Gastrocnemius medialis (tissue), 4 donors: Measurements from ENCODE around the gene GALNT4. TPM values are rescaled to one million over a fixed set of nuclear protein-coding genes. Genes with fewer than 3 reads are reported as not detected.

Source experiments
- ATAC-seq, 2 donors: fragments of 150-250 bp; one replicate each; pipeline ENCODE4 v1.9.1; 2016
- DNase-seq, 2 donors: peaks; one replicate each; pipeline ENCODE4 v3.0.0-alpha.2; 2019
- H3K27ac ChIP-seq, 4 donors: fragments of 200-600 bp; sonication (generic); 1 replicate in 1 of 4; 2 replicates in 3 of 4; pipeline ENCODE4 v1.5.1; 2016 to 2018; ENCODE audit warnings: mild to moderate bottlenecking in 2 of 4, moderate library complexity in 1 of 4
- H3K27me3 ChIP-seq, 3 donors: fragments of 200-600 bp; sonication (generic) in 2 of 3; 1 replicate in 1 of 3; 2 replicates in 2 of 3; pipeline versions ENCODE4 v1.5.1 to v1.6.0; 2016 to 2019; ENCODE audit warnings: mild to moderate bottlenecking in 1 of 3, moderate library complexity in 1 of 3
- H3K36me3 ChIP-seq, 2 donors: fragments of 200-600 bp; sonication (generic) in 1 of 2; one replicate each; pipeline ENCODE4 v1.5.1; 2017 to 2018
- H3K4me1 ChIP-seq, 2 donors: fragments of 200-600 bp; sonication (generic) in 1 of 2; one replicate each; pipeline ENCODE4 v1.5.1; 2016 to 2017; ENCODE audit warnings: mild to moderate bottlenecking in 2 of 2
- H3K4me3 ChIP-seq, 4 donors: fragments of 200-600 bp; sonication (generic) in 3 of 4; 1 replicate in 1 of 4; 2 replicates in 3 of 4; pipeline ENCODE4 v1.5.1; 2016 to 2019; ENCODE audit warnings: mild to moderate bottlenecking in 2 of 4
- H3K9me3 ChIP-seq, 3 donors: fragments of 200-600 bp; sonication (generic) in 2 of 3; 1 replicate in 1 of 3; 2 replicates in 2 of 3; pipeline ENCODE4 v1.5.1; 2016 to 2019
- POLR2A ChIP-seq, 2 donors: fragments of 450-650 bp; IDR thresholded peaks; one replicate each; pipeline ENCODE4 v1.6.1; 2017; ENCODE audit warnings: antibody characterized with exemption in 2 of 2, mild to moderate bottlenecking in 2 of 2, moderate library complexity in 2 of 2
- in situ Hi-C, 4 donors: fragments of 200-750 bp; cut with MboI; loops; one replicate each; pipeline versions ENCODE4 v1.15.0 to v1.8.0; 2017; ENCODE audit warnings: low sequenced_read_pairs in 4 of 4
- intact Hi-C: fragments of 100-400 bp; cut with DNase I; formaldehyde crosslinking; loops from one replicate; pipeline ENCODE4 v1.15.1; 2023; ENCODE audit warnings: low total_unique reads
- total RNA-seq, 4 donors: library from RNA; depleted of rRNA; stranded (reverse); fragments of >200 nt; gene quantifications; one replicate each; pipeline versions ENCODE4 v1.1.0 to v1.2.3, GENCODE V29; 2016
- TF ChIP-seq, protein P1 (sequence below), 5 experiments: fragments of 450-650 bp in 3 of 5; fragments of 200-600 bp in 2 of 5; sonication (generic) in 2 of 5; IDR thresholded peaks in 4 of 5; conservative IDR thresholded peaks in 1 of 5; 1 replicate in 4 of 5; 2 replicates in 1 of 5; pipeline ENCODE4 v1.5.1; 2016 to 2019; ENCODE audit warnings: antibody characterized with exemption in 5 of 5, mild to moderate bottlenecking in 3 of 5, moderate library complexity in 3 of 5

The GALNT4 gene
- total RNA-seq, 4 donors from 2014 or later, result 1.2 to 2.2 (median 1.7) TPM

- H3K36me3 ChIP-seq, result no peaks in the 10 kb centered on the region
- DNase-seq (no peak), ATAC-seq (no peak)
- in situ Hi-C loops, result no loop called here
- H3K27ac ChIP-seq, result peak overlapping the region in 1 of 4 donors; percentile 21
- no peak overlapping the region for H3K4me3 ChIP-seq
- H3K4me1 ChIP-seq, result no peaks in the 10 kb centered on the region
- H3K27me3 ChIP-seq, result no peaks in the 10 kb centered on the region
- TF ChIP-seq, protein P1, sequence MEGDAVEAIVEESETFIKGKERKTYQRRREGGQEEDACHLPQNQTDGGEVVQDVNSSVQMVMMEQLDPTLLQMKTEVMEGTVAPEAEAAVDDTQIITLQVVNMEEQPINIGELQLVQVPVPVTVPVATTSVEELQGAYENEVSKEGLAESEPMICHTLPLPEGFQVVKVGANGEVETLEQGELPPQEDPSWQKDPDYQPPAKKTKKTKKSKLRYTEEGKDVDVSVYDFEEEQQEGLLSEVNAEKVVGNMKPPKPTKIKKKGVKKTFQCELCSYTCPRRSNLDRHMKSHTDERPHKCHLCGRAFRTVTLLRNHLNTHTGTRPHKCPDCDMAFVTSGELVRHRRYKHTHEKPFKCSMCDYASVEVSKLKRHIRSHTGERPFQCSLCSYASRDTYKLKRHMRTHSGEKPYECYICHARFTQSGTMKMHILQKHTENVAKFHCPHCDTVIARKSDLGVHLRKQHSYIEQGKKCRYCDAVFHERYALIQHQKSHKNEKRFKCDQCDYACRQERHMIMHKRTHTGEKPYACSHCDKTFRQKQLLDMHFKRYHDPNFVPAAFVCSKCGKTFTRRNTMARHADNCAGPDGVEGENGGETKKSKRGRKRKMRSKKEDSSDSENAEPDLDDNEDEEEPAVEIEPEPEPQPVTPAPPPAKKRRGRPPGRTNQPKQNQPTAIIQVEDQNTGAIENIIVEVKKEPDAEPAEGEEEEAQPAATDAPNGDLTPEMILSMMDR (IDR thresholded peaks at IDR 0.05 in 4 of 5, conservative IDR thresholded peaks at IDR 0.05 in 1 of 5), result no peak
- no peak for TF ChIP-seq POLR2A (IDR thresholded peaks at IDR 0.05)
- intact Hi-C loops, result no loop called here
- no peaks in the 10 kb centered on the region for H3K9me3 ChIP-seq
These were observed 18.5 kb downstream of the GALNT4 start for GRCh38 chr12:89506050-89506449.

DNA sequence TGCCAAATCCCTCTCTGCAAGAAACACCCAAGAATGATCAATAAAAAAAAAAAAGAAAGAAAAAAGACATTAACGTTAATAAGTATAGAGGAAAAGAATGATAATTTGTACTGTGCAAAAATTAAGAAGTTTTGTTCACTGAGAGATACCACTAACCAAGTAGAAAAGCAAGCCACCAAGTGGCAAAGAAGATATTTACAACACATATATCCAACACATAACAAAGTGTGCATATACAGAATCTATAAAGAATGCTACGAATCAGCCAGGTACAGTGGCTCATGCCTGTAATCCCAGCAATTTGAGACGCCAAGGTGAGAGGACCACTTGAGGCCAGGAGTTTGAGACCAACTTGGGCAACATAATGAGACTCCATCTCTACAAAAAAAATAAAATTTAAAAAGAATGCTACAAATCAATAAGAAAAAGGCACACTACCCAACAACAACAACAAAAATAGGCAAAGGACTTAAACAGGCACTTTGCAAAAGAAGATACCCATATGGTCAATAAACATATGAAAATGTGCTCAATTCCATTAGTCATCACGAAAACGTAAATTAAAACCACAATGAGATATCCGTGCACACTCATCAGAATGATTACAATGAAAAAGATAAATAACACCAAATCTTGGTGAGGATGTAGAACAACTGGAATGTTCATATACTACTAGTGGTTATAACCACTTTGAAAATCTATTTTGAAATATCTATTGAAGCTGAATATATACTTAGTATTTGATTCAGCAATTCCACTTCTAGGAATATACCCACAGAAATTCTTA, 19.8 kb downstream of the GALNT4 start:
- Histone ChIP-seq H3K27ac (no peak overlapping the region), H3K27me3 (no peaks in the 10 kb centered on the region), H3K9me3 (no peaks in the 10 kb centered on the region), H3K36me3 (no peaks in the 10 kb centered on the region), H3K4me3 (no peak overlapping the region), H3K4me1 (no peaks in the 10 kb centered on the region)
- ATAC-seq, result no peak
- intact Hi-C loops, result no loop called here
- TF ChIP-seq, protein P1 (IDR thresholded peaks at IDR 0.05 in 4 of 5, conservative IDR thresholded peaks at IDR 0.05 in 1 of 5), result no peak
- DNase-seq, result no peak
- in situ Hi-C loops, result no loop called here

DNA sequence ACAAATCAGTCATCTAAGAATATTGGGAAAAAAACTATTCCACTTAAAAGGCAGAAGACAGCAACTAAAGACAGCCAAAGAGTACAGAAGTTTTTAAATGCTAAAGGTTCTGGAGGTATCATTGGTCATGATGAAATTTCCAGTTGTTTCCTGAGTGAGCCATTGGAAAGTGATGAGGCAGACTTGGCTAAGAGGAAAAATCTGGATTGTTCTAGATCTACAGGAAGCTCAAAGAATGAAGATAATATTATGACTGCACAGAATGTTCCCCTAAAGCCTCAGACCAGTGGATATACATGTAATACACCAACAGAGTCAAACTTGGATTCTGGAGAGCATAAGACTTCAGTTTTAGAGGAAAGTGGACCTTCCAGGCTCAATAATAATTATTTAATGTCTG, 22.8 kb downstream of the GALNT4 start:
- Histone ChIP-seq H3K36me3 (peaks cover 0 to 7% of the 10 kb centered on the region in 2 donors), H3K9me3 (no peaks in the 10 kb centered on the region), H3K27ac (peak overlapping the region in 1 of 4 donors; percentile 45), H3K4me1 (no peaks in the 10 kb centered on the region), H3K27me3 (no peaks in the 10 kb centered on the region), H3K4me3 (no peak overlapping the region)
- ATAC-seq, result no peak
- no peak for DNase-seq
- in situ Hi-C loops, result no loop called here
- no peak for TF ChIP-seq POLR2A (IDR thresholded peaks at IDR 0.05)
- TF ChIP-seq, protein P1 (IDR thresholded peaks at IDR 0.05 in 4 of 5, conservative IDR thresholded peaks at IDR 0.05 in 1 of 5), result no peak
- intact Hi-C loops, result no loop called here

DNA sequence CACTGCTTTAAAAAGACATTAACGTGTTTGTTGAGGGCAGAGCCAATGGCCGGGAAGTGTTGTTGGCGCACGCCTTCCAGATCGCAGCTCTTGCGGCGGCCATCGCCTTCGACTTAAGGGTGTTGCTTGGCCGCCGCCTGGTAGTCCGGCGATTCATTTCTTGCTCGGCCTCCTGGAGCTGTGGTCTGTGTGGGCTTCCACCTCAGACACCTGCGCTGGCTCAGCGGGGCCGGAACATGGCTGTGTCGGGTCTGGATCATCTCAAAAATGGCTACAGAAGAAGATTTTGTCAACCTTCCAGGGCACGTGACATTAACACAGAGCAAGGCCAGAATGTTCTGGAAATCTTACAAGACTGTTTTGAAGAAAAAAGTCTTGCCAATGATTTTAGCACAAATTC, 24.7 kb downstream of the GALNT4 start:
- H3K9me3 ChIP-seq, result no peaks in the 10 kb centered on the region
- no peak overlapping the region for H3K4me3 ChIP-seq
- H3K27ac ChIP-seq, result no peak overlapping the region
- H3K27me3 ChIP-seq, result no peaks in the 10 kb centered on the region
- intact Hi-C loops, result no loop called here
- in situ Hi-C loops, result loop anchor here in 1 of 4 donors (25.0 kb wide), 1 partner anchor 1388 kb away; no protein-coding TSS in a partner anchor
- TF ChIP-seq POLR2A (IDR thresholded peaks at IDR 0.05), result no peak
- TF ChIP-seq, protein P1 (IDR thresholded peaks at IDR 0.05 in 4 of 5, conservative IDR thresholded peaks at IDR 0.05 in 1 of 5), result no peak
- DNase-seq (no peak), ATAC-seq (no peak)
- H3K36me3 ChIP-seq, result peaks cover 0 to 7% of the 10 kb centered on the region in 2 donors
- H3K4me1 ChIP-seq, result no peaks in the 10 kb centered on the region
